Activated CD4-positive, alpha-beta T cell treated with anti-CD3 and anti-CD28 coated beads, Interleukin-2, amount 10 ng/mL, durations not matched to agents 24 days and 14 days (primary cell): ENCODE results near the gene PACRG. TPM values are rescaled to one million over a fixed set of nuclear protein-coding genes. Genes with fewer than 3 reads are reported as not detected.

ENCODE experiments used
- DNase-seq: peaks from one replicate; pipeline ENCODE4 v3.0.0; 2022
- H3K27ac Mint-ChIP-seq: one replicate; pipeline ENCODE4 v1.8.0; 2022; ENCODE audit warnings: mild to moderate bottlenecking, mixed read lengths
- H3K27me3 Mint-ChIP-seq: one replicate; pipeline ENCODE4 v1.8.0; 2022; ENCODE audit warnings: mixed read lengths
- H3K36me3 Mint-ChIP-seq: one replicate; pipeline ENCODE4 v1.8.0; 2022; ENCODE audit warnings: low read depth, mild to moderate bottlenecking, mixed read lengths
- H3K4me1 Mint-ChIP-seq: one replicate; pipeline ENCODE4 v1.8.0; 2021; ENCODE audit warnings: mixed read lengths
- H3K4me3 Mint-ChIP-seq: one replicate; pipeline ENCODE4 v1.8.0; 2022; ENCODE audit warnings: mild to moderate bottlenecking, moderate library complexity, mixed read lengths
- H3K9me3 Mint-ChIP-seq: one replicate; pipeline ENCODE4 v1.8.0; 2021; ENCODE audit warnings: mixed read lengths
- intact Hi-C: fragments of 100-400 bp; cut with micrococcal nuclease; formaldehyde crosslinking; loops from one replicate; pipeline ENCODE4 v1.15.1; 2023
- total RNA-seq: library from RNA; stranded (reverse); gene quantifications from 2 replicates; pipeline ENCODE4 v1.2.3, GENCODE V29; 2022

PACRG gene
- total RNA-seq, 1 donor from 2014 or later: not detected

- Mint-ChIP-seq H3K36me3 (no peaks in the 10 kb centered on the region), H3K4me3 (no peak overlapping the region), H3K9me3 (no peaks in the 10 kb centered on the region), H3K27ac (no peak overlapping the region), H3K4me1 (no peaks in the 10 kb centered on the region), H3K27me3 (no peaks in the 10 kb centered on the region)
- intact Hi-C loops: no loop called here
- no peak for DNase-seq
Observed at GRCh38 chr6:163197839-163198238, 470.1 kb downstream of the PACRG start.

GRCh38 chr6:163198396-163198795 lies 470.6 kb downstream of the PACRG start:
- Mint-ChIP-seq H3K4me3 (no peak overlapping the region), H3K27me3 (no peaks in the 10 kb centered on the region), H3K4me1 (no peaks in the 10 kb centered on the region), H3K36me3 (no peaks in the 10 kb centered on the region), H3K27ac (no peak overlapping the region), H3K9me3 (no peaks in the 10 kb centered on the region)
- intact Hi-C loops: no loop called here
- DNase-seq: no peak

DNA sequence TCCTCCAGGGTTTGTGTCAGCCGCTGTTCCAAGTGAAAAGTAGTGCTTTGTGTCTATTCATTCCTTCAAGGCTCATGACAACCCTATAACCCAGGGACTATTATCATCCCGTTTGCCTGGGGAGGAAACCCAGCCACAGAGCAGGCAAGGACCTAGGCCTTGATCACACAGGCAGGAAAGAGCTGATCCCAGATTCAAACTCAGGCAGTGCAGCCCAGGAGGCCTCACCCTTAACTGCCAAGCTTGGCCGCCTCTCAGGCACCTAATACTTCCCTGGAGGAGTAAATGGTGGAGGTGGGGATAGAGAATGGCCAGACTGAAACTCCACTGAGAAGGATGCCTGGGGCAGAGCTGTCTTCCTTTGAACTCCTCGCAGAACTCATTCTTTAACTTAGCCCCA lies 471.6 kb downstream of the PACRG start:
- intact Hi-C loops: no loop called here
- Mint-ChIP-seq H3K9me3 (no peaks in the 10 kb centered on the region), H3K4me3 (no peak overlapping the region), H3K27me3 (no peaks in the 10 kb centered on the region), H3K36me3 (no peaks in the 10 kb centered on the region), H3K27ac (no peak overlapping the region), H3K4me1 (no peaks in the 10 kb centered on the region)
- DNase-seq: no peak

GRCh38 chr6:163200289-163200688 lies 472.5 kb downstream of the PACRG start:
- Mint-ChIP-seq H3K27me3 (peaks cover 2% of the 10 kb centered on the region), H3K4me3 (no peak overlapping the region), H3K27ac (no peak overlapping the region), H3K4me1 (no peaks in the 10 kb centered on the region), H3K36me3 (no peaks in the 10 kb centered on the region), H3K9me3 (no peaks in the 10 kb centered on the region)
- intact Hi-C loops: no loop called here
- DNase-seq: no peak

- H3K4me1 Mint-ChIP-seq: no peaks in the 10 kb centered on the region
- no peaks in the 10 kb centered on the region for H3K9me3 Mint-ChIP-seq
- no peak overlapping the region for H3K4me3 Mint-ChIP-seq
- no peak overlapping the region for H3K27ac Mint-ChIP-seq
- no peaks in the 10 kb centered on the region for H3K36me3 Mint-ChIP-seq
- intact Hi-C loops: no loop called here
- no peak for DNase-seq
- H3K27me3 Mint-ChIP-seq: peaks cover 2% of the 10 kb centered on the region
Observed at GRCh38 chr6:163200694-163201093, 472.9 kb downstream of the PACRG start.

GRCh38 chr6:163201855-163202254 lies 474.1 kb downstream of the PACRG start:
- Mint-ChIP-seq H3K27me3 (peaks cover 2% of the 10 kb centered on the region), H3K4me1 (no peaks in the 10 kb centered on the region), H3K36me3 (no peaks in the 10 kb centered on the region), H3K4me3 (no peak overlapping the region), H3K27ac (no peak overlapping the region), H3K9me3 (no peaks in the 10 kb centered on the region)
- intact Hi-C loops: no loop called here
- DNase-seq: no peak

GRCh38 chr6:163206196-163206595 lies 478.4 kb downstream of the PACRG start:
- H3K27ac Mint-ChIP-seq: no peak overlapping the region
- intact Hi-C loops: no loop called here
- no peaks in the 10 kb centered on the region for H3K9me3 Mint-ChIP-seq
- no peaks in the 10 kb centered on the region for H3K4me1 Mint-ChIP-seq
- H3K27me3 Mint-ChIP-seq: peaks cover 2% of the 10 kb centered on the region
- no peak overlapping the region for H3K4me3 Mint-ChIP-seq
- no peak for DNase-seq
- H3K36me3 Mint-ChIP-seq: no peaks in the 10 kb centered on the region

DNA sequence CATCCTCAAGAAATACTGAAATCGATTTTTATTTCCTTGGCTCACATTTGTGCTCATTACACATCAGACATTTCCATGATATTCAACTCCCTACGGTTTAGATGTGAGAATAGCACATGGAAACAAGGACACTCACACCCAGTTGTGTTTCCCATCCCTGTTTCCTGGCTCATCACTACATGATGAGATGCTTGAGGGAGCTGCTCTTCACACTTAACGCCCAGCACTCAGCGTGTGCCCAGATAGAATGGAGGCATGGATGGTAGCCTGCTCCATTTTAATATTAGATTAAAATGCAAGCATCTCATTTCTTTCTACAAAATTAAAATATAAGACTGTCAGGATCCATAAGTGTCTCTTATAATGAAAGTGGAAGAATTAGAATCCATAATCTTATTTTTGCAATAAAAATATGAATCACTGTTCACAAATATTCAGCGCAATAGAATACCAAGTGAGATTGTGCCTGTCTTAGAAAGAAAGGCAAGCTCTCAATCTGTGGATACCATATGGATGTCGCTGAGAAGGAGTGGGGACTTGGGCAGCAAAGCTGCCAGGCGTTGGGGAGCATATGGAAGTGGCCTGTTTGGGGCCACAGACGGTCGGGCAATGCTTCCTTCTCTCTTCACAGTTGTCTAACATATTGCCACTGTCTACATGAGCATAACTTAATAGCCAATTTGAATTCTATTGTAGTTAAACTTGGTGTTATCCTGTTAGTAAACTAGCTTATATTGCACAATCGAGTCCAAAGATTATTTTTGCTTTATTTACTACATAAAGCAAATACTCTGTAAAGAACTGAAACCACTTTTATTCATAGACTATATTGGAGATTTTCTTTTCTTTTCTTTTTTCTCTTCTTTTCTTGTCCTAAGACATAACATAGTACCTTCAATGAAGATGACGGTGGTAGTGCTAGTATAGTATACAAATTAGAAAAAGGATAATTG lies 479.9 kb downstream of the PACRG start:
- H3K27me3 Mint-ChIP-seq: peaks cover 2% of the 10 kb centered on the region
- H3K4me3 Mint-ChIP-seq: no peak overlapping the region
- no peaks in the 10 kb centered on the region for H3K4me1 Mint-ChIP-seq
- H3K9me3 Mint-ChIP-seq: no peaks in the 10 kb centered on the region
- intact Hi-C loops: no loop called here
- H3K36me3 Mint-ChIP-seq: no peaks in the 10 kb centered on the region
- no peak overlapping the region for H3K27ac Mint-ChIP-seq
- DNase-seq: no peak

DNA sequence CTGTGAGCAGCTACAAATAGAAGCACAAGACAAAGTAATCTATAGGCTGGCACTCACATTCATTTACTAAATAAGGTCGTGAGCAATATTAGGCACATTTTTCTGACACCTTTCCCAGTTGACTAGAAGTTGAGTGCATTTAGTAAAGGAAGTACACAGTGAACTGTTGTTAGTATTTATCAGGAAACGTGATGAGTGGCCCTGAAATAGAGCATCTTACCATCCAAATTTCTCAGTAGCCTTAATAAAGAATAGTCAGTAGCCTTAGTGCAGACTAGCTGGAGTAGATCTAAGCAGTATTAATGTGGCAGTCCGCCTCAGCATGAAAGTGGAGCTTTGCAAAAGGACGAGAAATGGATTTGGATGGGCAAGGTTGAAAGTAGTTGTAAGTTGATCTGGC lies 481.2 kb downstream of the PACRG start:
- no peak overlapping the region for H3K4me3 Mint-ChIP-seq
- H3K9me3 Mint-ChIP-seq: no peaks in the 10 kb centered on the region
- intact Hi-C loops: no loop called here
- no peak for DNase-seq
- no peaks in the 10 kb centered on the region for H3K4me1 Mint-ChIP-seq
- H3K27ac Mint-ChIP-seq: no peak overlapping the region
- H3K36me3 Mint-ChIP-seq: no peaks in the 10 kb centered on the region
- peaks cover 2% of the 10 kb centered on the region for H3K27me3 Mint-ChIP-seq

GRCh38 chr6:163212123-163212522 lies 484.3 kb downstream of the PACRG start:
- no peak for DNase-seq
- H3K27me3 Mint-ChIP-seq: no peaks in the 10 kb centered on the region
- intact Hi-C loops: no loop called here
- no peak overlapping the region for H3K27ac Mint-ChIP-seq
- H3K9me3 Mint-ChIP-seq: no peaks in the 10 kb centered on the region
- no peak overlapping the region for H3K4me3 Mint-ChIP-seq
- H3K36me3 Mint-ChIP-seq: no peaks in the 10 kb centered on the region
- H3K4me1 Mint-ChIP-seq: no peaks in the 10 kb centered on the region

- intact Hi-C loops: no loop called here
- no peaks in the 10 kb centered on the region for H3K36me3 Mint-ChIP-seq
- no peak for DNase-seq
- H3K4me1 Mint-ChIP-seq: no peaks in the 10 kb centered on the region
- H3K4me3 Mint-ChIP-seq: no peak overlapping the region
- no peaks in the 10 kb centered on the region for H3K9me3 Mint-ChIP-seq
- no peaks in the 10 kb centered on the region for H3K27me3 Mint-ChIP-seq
- H3K27ac Mint-ChIP-seq: no peak overlapping the region
Observed at GRCh38 chr6:163214259-163214658, 486.5 kb downstream of the PACRG start.

DNA sequence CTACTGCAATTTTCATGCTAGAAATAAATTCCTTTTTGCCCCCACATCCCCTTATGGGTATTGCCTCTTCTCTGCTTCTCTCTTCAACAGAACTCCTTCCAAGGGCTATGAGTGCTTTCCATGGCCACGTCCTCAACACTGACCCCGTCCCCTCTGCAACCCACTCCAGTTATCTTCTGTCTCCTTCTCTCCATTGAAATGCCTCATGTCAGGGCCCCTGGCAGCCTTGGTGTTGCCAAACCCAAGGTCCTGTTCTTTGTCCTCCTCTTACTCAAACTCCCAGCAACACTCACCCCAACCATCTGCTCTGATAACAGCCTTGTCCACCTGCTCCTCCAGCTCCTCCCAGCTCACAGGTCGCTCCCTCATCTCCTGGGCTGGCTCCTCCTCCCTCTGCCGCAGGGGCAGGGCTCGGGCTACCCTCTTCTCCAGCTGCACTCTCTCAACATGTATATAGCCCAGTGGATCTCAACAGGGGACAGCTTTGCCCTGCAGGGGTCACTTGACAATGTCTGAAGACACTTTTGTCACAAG lies 490.7 kb downstream of the PACRG start:
- Mint-ChIP-seq H3K4me1 (no peaks in the 10 kb centered on the region), H3K4me3 (no peak overlapping the region), H3K9me3 (no peaks in the 10 kb centered on the region), H3K36me3 (no peaks in the 10 kb centered on the region), H3K27me3 (no peaks in the 10 kb centered on the region), H3K27ac (no peak overlapping the region)
- DNase-seq: no peak
- intact Hi-C loops: no loop called here

GRCh38 chr6:163226181-163226835 lies 498.5 kb downstream of the PACRG start:
- intact Hi-C loops: no loop called here
- H3K4me1 Mint-ChIP-seq: no peaks in the 10 kb centered on the region
- no peak overlapping the region for H3K4me3 Mint-ChIP-seq
- no peaks in the 10 kb centered on the region for H3K27me3 Mint-ChIP-seq
- H3K36me3 Mint-ChIP-seq: no peaks in the 10 kb centered on the region
- DNase-seq: no peak
- no peaks in the 10 kb centered on the region for H3K9me3 Mint-ChIP-seq
- H3K27ac Mint-ChIP-seq: no peak overlapping the region

- H3K27me3 Mint-ChIP-seq: no peaks in the 10 kb centered on the region
- H3K36me3 Mint-ChIP-seq: no peaks in the 10 kb centered on the region
- H3K4me1 Mint-ChIP-seq: no peaks in the 10 kb centered on the region
Observed at GRCh38 chr6:163226836-163227485, 499.2 kb downstream of the PACRG start.

More at GRCh38 chr6:163226836-163227485, 499.2 kb downstream of the PACRG start:
- intact Hi-C loops: no loop called here
- DNase-seq: no peak
- Mint-ChIP-seq H3K27ac (no peak overlapping the region), H3K4me3 (no peak overlapping the region), H3K9me3 (no peaks in the 10 kb centered on the region)
